ENCODE results near the gene MED1. TPM values are rescaled to one million over a fixed set of nuclear protein-coding genes. Genes with fewer than 3 reads are reported as not detected.

Gene MED1
- total RNA-seq, 1 experiment from 2014 or later, result 41.5 TPM

GRCh38 chr17:39410279-39410678 is 40.8 kb downstream of the MED1 start:
- CTCF ChIA-PET, result no interaction called here

GRCh38 chr17:39408360-39408759 is 42.7 kb downstream of the MED1 start:
- Histone ChIP-seq H3K4me3 (ENCODE audit: low read depth, low read length, poor library complexity, severe bottlenecking) (no peak overlapping the region), H3K27ac (ENCODE audit: low read depth, low read length, poor library complexity, severe bottlenecking) (no peak overlapping the region), H3K4me1 (ENCODE audit: insufficient read depth, low read length, poor library complexity, severe bottlenecking) (no peaks in the 10 kb centered on the region), H3K27me3 (replicated peaks; ENCODE audit: insufficient read depth, low read depth, low read length, poor library complexity) (no peaks in the 10 kb centered on the region), H3K36me3 (ENCODE audit: insufficient read depth, low read length, poor library complexity, severe bottlenecking) (peaks cover 28% of the 10 kb centered on the region), H3K9me3 (ENCODE audit: low read depth, low read length, poor library complexity, severe bottlenecking) (no peaks in the 10 kb centered on the region)
- ChIA-PET POLR2A (ENCODE audit: low non-redundant PET) (no interaction called here), CTCF (no interaction called here)
- BruUV-seq (replicated peaks), result no TSS peak
- no peak for DNase-seq (ENCODE audit: low spot score)
- TF ChIP-seq CTCF (conservative IDR thresholded peaks at IDR 0.05; ENCODE audit: low read depth, low read length) (no peak), EZH2 (IDR thresholded peaks at IDR 0.05; ENCODE audit: borderline replicate concordance, low read depth, low read length, poor library complexity, severe bottlenecking) (no peak)
- intact Hi-C loops (cut with micrococcal nuclease; ENCODE audit: unreplicated experiment), result no loop called here

More at GRCh38 chr17:39410279-39410678, 40.8 kb downstream of the MED1 start:
- intact Hi-C loops (cut with micrococcal nuclease; ENCODE audit: unreplicated experiment), result no loop called here
- Histone ChIP-seq H3K4me3 (ENCODE audit: low read depth, low read length, poor library complexity, severe bottlenecking) (no peak overlapping the region), H3K27ac (ENCODE audit: low read depth, low read length, poor library complexity, severe bottlenecking) (no peak overlapping the region), H3K4me1 (ENCODE audit: insufficient read depth, low read length, poor library complexity, severe bottlenecking) (no peaks in the 10 kb centered on the region), H3K9me3 (ENCODE audit: low read depth, low read length, poor library complexity, severe bottlenecking) (no peaks in the 10 kb centered on the region), H3K27me3 (replicated peaks; ENCODE audit: insufficient read depth, low read depth, low read length, poor library complexity) (no peaks in the 10 kb centered on the region), H3K36me3 (ENCODE audit: insufficient read depth, low read length, poor library complexity, severe bottlenecking) (peaks cover 39% of the 10 kb centered on the region)
- TF ChIP-seq CTCF (conservative IDR thresholded peaks at IDR 0.05; ENCODE audit: low read depth, low read length) (no peak), EZH2 (IDR thresholded peaks at IDR 0.05; ENCODE audit: borderline replicate concordance, low read depth, low read length, poor library complexity, severe bottlenecking) (no peak)
- no peak for DNase-seq (ENCODE audit: low spot score)
- no TSS peak for BruUV-seq (replicated peaks)
- POLR2A ChIA-PET (ENCODE audit: low non-redundant PET), result no interaction called here

GRCh38 chr17:39406951-39407350 is 44.1 kb downstream of the MED1 start:
- DNase-seq (ENCODE audit: low spot score), result no peak
- CTCF ChIA-PET, result no interaction called here
- Histone ChIP-seq H3K4me3 (ENCODE audit: low read depth, low read length, poor library complexity, severe bottlenecking) (no peak overlapping the region), H3K27ac (ENCODE audit: low read depth, low read length, poor library complexity, severe bottlenecking) (no peak overlapping the region), H3K36me3 (ENCODE audit: insufficient read depth, low read length, poor library complexity, severe bottlenecking) (peaks cover 22% of the 10 kb centered on the region), H3K4me1 (ENCODE audit: insufficient read depth, low read length, poor library complexity, severe bottlenecking) (no peaks in the 10 kb centered on the region), H3K9me3 (ENCODE audit: low read depth, low read length, poor library complexity, severe bottlenecking) (no peaks in the 10 kb centered on the region), H3K27me3 (replicated peaks; ENCODE audit: insufficient read depth, low read depth, low read length, poor library complexity) (no peaks in the 10 kb centered on the region)
- BruUV-seq (replicated peaks), result no TSS peak
- intact Hi-C loops (cut with micrococcal nuclease; ENCODE audit: unreplicated experiment), result no loop called here
- POLR2A ChIA-PET (ENCODE audit: low non-redundant PET), result no interaction called here
- TF ChIP-seq EZH2 (IDR thresholded peaks at IDR 0.05; ENCODE audit: borderline replicate concordance, low read depth, low read length, poor library complexity, severe bottlenecking) (no peak), CTCF (conservative IDR thresholded peaks at IDR 0.05; ENCODE audit: low read depth, low read length) (no peak)
